ENCODE measurements around the gene TFEB.

TFEB gene

DNA sequence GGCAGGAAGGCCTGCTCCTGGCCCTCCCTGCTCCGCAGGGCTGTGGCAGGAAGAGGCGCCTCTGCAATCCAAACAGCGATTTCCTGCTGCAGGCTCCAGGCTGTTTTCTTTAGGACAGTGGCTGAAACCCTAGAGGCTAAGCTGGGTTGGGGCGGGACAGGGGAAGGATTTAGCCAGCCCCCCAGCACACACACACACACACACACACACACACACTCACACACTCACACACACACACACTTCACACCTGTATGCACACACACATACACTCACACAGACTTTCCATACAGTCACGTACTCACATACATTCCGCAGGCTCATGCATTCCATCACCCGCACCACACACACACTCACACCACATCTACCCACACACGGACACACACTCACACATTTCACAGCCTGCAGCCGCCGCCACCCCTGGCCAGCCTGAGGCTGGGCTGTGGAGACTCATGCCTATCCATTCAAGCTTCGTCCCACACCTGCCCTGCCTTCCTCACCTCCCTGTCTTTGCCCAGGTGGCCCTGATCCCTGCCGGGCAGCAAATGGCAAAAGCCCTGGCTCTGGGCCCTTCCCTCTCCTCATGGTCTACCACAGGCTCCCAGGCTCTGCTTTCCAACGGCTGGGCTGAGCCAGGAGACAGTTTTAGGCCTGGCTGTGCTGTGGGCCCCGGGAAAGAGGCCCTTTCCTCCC, 79.3 kb downstream of the TFEB start:
- no peak overlapping the region for H3K4me3 ChIP-seq
- no peaks in the 10 kb centered on the region for H3K4me1 ChIP-seq
- no peak for DNase-seq (ENCODE audit: low spot score in 2 of 2)
- no peaks in the 10 kb centered on the region for H3K9me3 ChIP-seq
- peaks cover 8% of the 10 kb centered on the region for H3K36me3 ChIP-seq (replicated peaks)
- H3K27me3 ChIP-seq (ENCODE audit: low read depth) = 0 out of 2 replicates have a peak, but pooled peaks cover 2% of the 10 kb centered on the region
- in situ Hi-C loops (cut with MboI; ENCODE audit: low sequenced_read_pairs) = no loop called here

DNA sequence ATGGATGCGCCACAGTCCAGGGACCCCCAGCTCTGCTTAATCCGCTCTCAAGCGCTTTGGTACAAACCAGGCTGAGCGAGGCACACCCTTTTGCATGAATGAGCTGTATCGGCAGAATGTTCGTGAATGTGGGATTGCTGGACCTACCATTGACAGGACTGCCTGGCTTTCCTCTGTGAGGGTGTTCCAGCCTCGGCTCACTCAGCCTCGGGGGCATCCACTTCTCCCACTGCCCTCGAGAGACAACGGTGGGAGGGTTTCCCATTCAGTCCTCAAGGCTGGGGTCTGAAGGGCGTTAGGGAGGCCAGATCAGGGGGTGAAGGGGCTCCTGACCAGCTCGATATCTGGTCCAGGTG, 79.8 kb downstream of the TFEB start:
- no peaks in the 10 kb centered on the region for H3K9me3 ChIP-seq
- in situ Hi-C loops (cut with MboI; ENCODE audit: low sequenced_read_pairs) = no loop called here
- no peak for DNase-seq (ENCODE audit: low spot score in 2 of 2)
- no peaks in the 10 kb centered on the region for H3K4me1 ChIP-seq
- 0 out of 2 replicates have a peak, but pooled peaks cover 2% of the 10 kb centered on the region for H3K27me3 ChIP-seq (ENCODE audit: low read depth)
- peaks cover 13% of the 10 kb centered on the region for H3K36me3 ChIP-seq (replicated peaks)
- H3K4me3 ChIP-seq = no peak overlapping the region

DNA sequence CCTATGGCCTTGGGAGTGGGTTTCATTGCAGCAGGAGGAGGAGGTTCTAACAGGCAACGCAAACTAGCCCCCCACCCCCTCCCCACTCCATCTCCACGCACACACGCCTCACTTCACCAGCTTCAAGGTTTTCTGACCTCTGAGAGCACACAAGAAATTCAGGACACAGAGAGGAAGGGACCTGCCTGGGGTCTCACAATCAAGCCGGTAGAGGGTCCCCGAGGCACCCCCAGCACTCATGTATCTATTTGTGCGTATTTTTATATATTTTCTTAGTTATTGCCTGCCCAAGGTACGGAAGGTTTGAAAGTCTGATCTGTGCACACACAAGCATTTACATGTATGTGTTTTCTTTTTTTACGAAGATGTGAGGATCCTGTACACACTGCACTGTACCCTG, 80.2 kb downstream of the TFEB start:
- in situ Hi-C loops (cut with MboI; ENCODE audit: low sequenced_read_pairs) = no loop called here
- no peak for DNase-seq (ENCODE audit: low spot score in 2 of 2)
- H3K4me3 ChIP-seq = no peak overlapping the region
- no peaks in the 10 kb centered on the region for H3K4me1 ChIP-seq
- H3K9me3 ChIP-seq = no peaks in the 10 kb centered on the region
- peaks cover 14% of the 10 kb centered on the region for H3K36me3 ChIP-seq (replicated peaks)
- H3K27me3 ChIP-seq (ENCODE audit: low read depth) = 0 out of 2 replicates have a peak, but pooled peaks cover under 1% of the 10 kb centered on the region

DNA sequence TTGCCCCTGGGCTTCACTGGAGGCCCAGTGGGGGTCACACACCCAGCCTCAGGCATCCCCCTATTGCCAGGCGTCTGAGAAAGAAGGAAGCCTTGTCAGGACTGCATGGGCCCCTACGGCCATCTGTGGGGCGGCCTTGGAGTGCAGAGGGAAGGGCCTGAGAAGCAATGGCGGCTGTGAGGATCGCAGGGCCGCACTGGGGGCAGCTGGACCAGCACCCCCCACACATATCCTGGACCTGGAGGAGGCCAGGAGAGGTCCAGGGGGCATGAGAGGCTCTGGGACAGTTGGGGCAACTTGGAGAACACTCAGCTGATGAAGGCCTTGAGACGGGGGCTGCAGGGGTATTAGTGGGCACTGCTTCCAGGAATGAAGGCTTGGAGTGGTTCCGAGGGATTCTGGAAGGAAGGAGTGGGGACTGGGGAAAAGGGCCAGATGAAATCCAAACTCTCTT, 80.7 kb downstream of the TFEB start:
- no peaks in the 10 kb centered on the region for H3K27me3 ChIP-seq (ENCODE audit: low read depth)

DNA sequence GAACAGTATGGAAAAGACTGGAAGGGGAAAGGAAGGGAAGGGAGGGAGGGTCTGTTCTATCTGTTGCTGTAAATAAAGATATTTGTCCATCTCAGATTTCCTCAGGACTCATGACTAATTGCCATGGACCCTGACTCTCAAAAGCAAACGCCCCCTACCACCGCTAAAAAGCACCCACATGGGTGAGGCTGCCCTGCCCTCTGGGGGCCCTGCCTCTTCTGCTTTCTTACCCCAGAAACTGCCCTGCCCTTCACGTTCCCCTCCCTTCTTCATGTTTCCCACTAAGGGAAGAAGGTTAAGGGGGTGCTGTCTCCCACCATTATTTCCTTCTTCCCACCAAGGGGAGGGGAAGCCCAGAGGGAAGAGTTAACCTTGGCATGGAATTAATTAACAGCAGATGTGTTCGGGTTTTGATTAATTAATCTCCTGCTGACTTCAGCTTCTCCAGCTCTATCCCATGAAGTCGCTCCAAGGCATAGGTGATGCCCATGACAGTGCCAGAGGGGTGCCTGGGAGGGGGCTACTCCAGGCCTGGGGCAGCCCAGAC, 81.2 kb downstream of the TFEB start:
- no peak for DNase-seq (ENCODE audit: low spot score in 2 of 2)
- Histone ChIP-seq H3K4me1 (no peaks in the 10 kb centered on the region), H3K9me3 (no peaks in the 10 kb centered on the region), H3K36me3 (replicated peaks) (peaks cover 21% of the 10 kb centered on the region), H3K27me3 (ENCODE audit: low read depth) (no peaks in the 10 kb centered on the region), H3K4me3 (no peak overlapping the region)
- in situ Hi-C loops (cut with MboI; ENCODE audit: low sequenced_read_pairs) = no loop called here

More for the DNA sequence above, 80.7 kb downstream of the TFEB start:
- no peak for DNase-seq (ENCODE audit: low spot score in 2 of 2)
- in situ Hi-C loops (cut with MboI; ENCODE audit: low sequenced_read_pairs) = no loop called here
- Histone ChIP-seq H3K36me3 (replicated peaks) (peaks cover 17% of the 10 kb centered on the region), H3K4me3 (no peak overlapping the region), H3K4me1 (no peaks in the 10 kb centered on the region), H3K9me3 (no peaks in the 10 kb centered on the region)

DNA sequence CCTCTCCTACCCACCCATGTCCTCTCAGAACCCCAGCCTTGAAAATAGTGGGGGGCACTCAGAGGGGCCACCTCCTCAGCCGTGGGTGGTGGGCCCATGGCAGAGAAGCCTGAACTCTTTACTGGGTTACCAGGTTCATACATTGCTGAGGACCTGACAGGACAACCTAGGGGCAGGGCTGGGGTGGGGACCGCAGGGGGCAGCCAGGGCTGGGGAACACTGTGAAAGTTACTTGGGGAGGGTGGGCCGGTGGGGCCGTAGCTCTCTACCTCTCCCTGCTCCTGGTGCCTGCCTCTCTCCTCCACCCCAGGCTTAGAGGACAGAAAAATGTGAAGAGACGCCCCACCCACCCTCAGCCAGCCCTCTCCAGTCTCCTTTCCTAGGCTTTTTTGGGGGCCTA, 81.7 kb downstream of the TFEB start:
- no peaks in the 10 kb centered on the region for H3K9me3 ChIP-seq
- peaks cover 25% of the 10 kb centered on the region for H3K36me3 ChIP-seq (replicated peaks)
- no peak for DNase-seq (ENCODE audit: low spot score in 2 of 2)
- no peak overlapping the region for H3K4me3 ChIP-seq
- no peaks in the 10 kb centered on the region for H3K4me1 ChIP-seq
- no peaks in the 10 kb centered on the region for H3K27me3 ChIP-seq (ENCODE audit: low read depth)
- in situ Hi-C loops (cut with MboI; ENCODE audit: low sequenced_read_pairs) = no loop called here

DNA sequence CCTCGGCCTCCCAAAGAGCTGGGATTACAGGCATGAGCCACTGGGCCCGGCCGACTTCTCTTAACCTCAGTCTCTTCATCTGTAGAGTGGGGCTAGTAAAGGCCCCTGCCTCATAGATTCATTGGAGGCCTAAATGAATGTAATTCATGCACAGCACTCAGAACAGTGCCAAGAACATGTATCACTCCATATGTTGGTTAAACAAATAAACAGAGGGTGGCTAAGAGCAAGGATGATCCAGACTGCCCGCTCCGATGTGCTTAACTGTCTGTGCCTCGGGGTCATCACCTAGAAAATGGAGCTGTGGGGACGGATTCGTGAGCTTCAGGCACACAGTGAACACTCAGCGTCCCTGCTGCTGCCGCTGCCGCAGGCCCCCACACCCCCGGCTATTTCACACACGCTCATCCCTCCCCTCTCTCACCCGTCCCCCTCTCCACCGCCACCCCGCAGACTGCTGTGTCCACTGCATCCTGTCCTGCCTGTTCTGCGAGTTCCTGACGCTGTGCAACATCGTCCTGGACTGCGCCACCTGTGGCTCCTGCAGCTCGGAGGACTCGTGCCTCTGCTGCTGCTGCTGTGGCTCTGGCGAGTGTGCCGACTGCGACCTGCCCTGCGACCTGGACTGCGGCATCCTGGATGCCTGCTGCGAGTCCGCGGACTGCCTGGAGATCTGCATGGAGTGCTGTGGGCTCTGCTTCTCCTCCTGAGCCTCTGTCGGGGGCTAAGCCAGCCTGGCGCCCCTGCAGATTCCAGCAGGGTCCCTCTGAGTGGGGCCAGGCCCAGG, 82.3 kb downstream of the TFEB start:
- Histone ChIP-seq H3K4me3 (no peak overlapping the region), H3K27me3 (ENCODE audit: low read depth) (no peaks in the 10 kb centered on the region), H3K9me3 (no peaks in the 10 kb centered on the region), H3K36me3 (replicated peaks) (peaks cover 25% of the 10 kb centered on the region), H3K4me1 (no peaks in the 10 kb centered on the region)
- no peak for DNase-seq (ENCODE audit: low spot score in 2 of 2)
- in situ Hi-C loops (cut with MboI; ENCODE audit: low sequenced_read_pairs) = no loop called here

DNA sequence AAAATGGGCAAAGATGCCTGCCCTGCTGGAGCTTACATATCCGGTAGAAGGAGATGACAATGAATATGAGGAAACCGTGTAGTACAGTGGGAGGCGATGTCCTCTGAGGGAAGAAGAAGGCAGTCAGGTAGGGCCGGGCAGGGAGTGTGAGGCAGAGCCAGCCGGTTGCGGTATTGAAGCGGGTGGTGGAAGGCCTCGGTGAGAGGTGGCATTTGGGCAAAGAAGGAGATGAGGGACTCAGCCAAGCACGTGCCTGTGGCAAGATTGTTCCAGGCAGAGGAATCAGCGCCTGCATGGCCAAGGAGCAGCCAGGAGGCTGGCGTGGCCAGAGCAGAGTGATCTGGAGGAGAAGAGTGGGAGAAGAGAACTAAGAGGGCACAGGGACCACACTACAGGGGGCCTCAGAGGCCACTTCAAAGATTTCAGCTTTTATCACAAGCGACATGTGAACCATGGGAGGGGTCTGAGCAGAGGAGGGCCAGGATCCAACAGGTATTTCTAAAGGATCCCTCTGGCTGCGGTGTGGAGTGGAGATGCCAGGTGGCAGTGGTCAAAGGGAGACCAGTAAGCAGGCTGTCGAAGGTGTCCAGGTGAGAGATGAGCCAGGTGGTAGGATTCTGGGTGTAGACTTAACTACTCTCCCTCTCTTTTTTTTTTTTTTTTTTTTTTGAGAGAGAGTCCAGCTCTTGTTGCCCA, 83.3 kb downstream of the TFEB start:
- in situ Hi-C loops (cut with MboI; ENCODE audit: low sequenced_read_pairs) = no loop called here
- no peaks in the 10 kb centered on the region for H3K27me3 ChIP-seq (ENCODE audit: low read depth)
- H3K9me3 ChIP-seq = no peaks in the 10 kb centered on the region
- DNase-seq (ENCODE audit: low spot score in 2 of 2) = no peak
- no peaks in the 10 kb centered on the region for H3K4me1 ChIP-seq
- no peak overlapping the region for H3K4me3 ChIP-seq
- peaks cover 27% of the 10 kb centered on the region for H3K36me3 ChIP-seq (replicated peaks)

DNA sequence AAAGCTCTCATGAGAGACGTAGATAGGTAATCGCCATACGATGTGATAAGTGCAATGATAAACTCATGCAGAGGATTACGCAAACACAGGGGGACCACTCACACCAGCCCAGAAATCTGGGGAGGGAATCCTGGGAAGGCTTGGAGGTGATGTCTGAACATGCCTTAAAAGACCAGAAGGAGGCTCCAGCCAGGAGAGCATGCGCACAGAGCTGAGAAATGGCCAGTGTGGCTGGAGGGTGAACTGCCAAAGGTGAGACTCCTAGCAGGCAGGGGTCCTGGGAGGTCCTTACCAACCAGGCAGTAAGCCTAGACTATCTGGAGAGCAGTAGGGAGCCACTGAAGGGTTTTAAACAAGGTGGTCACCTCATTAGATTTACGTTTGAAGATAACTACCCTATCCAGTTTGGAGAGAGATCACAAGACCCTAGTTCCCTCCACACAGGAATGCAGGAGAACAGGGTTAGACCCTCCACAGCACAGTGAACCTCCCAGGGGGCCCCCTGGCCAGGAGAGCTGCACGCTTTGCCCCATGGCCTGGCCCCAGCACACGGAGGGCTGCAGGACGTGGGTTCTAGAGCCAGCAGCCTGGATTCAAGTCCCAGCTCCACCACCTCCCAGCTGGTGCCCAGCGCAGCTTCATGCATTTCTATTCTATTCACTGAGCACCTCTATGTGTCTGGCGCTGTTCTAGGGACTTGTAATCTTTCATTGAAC, 84.0 kb downstream of the TFEB start:
- Histone ChIP-seq H3K27me3 (ENCODE audit: low read depth) (no peaks in the 10 kb centered on the region), H3K4me3 (no peak overlapping the region), H3K36me3 (replicated peaks) (peaks cover 32% of the 10 kb centered on the region), H3K9me3 (no peaks in the 10 kb centered on the region), H3K4me1 (no peaks in the 10 kb centered on the region)
- in situ Hi-C loops (cut with MboI; ENCODE audit: low sequenced_read_pairs) = no loop called here
- DNase-seq (ENCODE audit: low spot score in 2 of 2) = no peak

DNA sequence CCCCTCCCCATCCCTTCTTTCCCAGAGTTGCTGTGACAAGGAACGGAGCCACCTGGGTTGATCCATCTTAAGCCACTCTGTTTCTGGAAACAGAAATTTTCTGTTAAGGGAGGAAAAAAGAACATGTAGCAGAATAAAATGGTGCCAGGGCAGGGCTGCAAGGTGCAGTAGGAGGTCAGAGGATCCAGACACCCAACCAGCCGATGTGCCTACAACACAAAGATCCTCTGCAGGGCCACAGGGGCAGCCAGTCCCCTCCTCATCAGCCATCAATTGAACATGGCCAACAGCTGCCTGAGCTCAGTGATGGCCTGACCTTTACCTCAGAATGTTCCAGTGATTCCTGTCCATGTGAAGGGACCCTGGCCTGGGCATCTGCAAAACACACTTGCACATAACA, 85.3 kb downstream of the TFEB start:
- in situ Hi-C loops (cut with MboI; ENCODE audit: low sequenced_read_pairs) = no loop called here
- H3K27me3 ChIP-seq (ENCODE audit: low read depth) = no peaks in the 10 kb centered on the region
- H3K4me1 ChIP-seq = no peaks in the 10 kb centered on the region
- no peaks in the 10 kb centered on the region for H3K9me3 ChIP-seq
- H3K36me3 ChIP-seq (replicated peaks) = peaks cover 36% of the 10 kb centered on the region
- no peak overlapping the region for H3K4me3 ChIP-seq
- DNase-seq (ENCODE audit: low spot score in 2 of 2) = no peak

DNA sequence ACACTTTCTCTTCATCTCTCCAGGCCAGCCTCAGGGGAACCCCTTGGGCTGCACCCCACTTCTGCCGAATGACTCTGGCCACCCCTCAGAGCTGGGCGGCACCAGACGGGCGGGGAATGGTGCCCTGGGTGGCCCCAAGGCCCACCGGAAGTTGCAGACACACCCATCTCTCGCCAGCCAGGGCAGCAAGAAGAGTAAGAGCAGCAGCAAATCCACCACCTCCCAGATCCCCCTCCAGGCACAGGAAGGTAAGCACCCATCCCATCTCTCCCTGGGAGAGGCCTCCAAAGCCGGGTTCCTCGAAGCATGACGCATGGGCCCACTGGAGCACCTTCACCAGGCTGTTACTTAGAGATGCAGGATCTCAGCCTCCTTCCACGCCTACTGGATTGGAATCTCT, 85.8 kb downstream of the TFEB start:
- H3K36me3 ChIP-seq (replicated peaks) = peaks cover 36% of the 10 kb centered on the region

DNA sequence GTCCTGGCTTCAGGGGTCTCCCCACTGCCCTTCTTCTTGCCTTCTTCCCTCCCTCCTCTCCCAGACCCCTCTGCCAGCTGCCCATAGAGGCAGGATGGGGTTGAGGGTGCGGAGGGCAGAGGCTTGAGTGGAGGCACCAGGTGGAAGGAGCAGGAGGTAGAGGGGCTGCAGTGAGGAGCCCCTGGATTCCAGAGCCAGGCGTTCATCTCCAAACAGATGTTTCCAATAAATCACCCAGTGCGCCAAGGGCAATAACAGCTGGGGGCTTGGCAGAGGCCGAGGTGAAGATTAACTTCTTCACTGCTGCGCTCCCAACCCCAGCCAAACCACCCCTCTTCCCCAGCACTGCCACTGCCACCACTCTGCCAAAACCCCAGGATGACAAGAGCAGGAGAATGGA, 86.5 kb downstream of the TFEB start:
- Histone ChIP-seq H3K27me3 (ENCODE audit: low read depth) (no peaks in the 10 kb centered on the region), H3K9me3 (no peaks in the 10 kb centered on the region), H3K4me3 (no peak overlapping the region), H3K4me1 (0 out of 2 replicates have a peak, but pooled peaks cover 3% of the 10 kb centered on the region), H3K36me3 (replicated peaks) (peaks cover 36% of the 10 kb centered on the region)
- no peak for DNase-seq (ENCODE audit: low spot score in 2 of 2)
- in situ Hi-C loops (cut with MboI; ENCODE audit: low sequenced_read_pairs) = no loop called here

More for the DNA sequence above, 85.8 kb downstream of the TFEB start:
- no peaks in the 10 kb centered on the region for H3K27me3 ChIP-seq (ENCODE audit: low read depth)
- H3K4me1 ChIP-seq = no peaks in the 10 kb centered on the region
- no peak for DNase-seq (ENCODE audit: low spot score in 2 of 2)
- in situ Hi-C loops (cut with MboI; ENCODE audit: low sequenced_read_pairs) = no loop called here
- no peak overlapping the region for H3K4me3 ChIP-seq
- no peaks in the 10 kb centered on the region for H3K9me3 ChIP-seq

DNA sequence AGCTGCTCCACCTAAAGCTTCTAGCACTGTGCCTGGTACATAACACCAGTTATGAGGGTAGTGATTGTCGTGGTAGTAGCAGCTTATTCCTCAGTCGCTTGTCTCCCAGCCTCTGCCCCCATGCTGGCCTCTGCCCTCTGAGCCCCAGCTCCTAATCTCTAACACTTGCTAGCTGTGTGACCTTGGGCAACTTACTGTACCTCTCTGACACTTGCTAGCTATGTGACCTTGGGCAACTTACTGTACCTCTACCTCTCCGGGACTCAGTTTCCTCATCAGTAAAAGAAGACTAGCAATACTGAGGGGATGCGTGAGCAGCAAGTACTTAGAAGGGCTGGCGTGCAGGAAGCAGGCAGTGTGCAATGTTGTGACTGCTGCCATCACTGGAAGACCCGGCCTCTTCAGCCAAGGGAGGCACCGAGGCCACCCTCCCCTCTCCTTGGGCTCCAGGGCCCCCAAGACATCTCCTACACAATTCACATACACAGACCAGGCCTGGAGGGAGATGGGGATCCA, 87.3 kb downstream of the TFEB start:
- in situ Hi-C loops (cut with MboI; ENCODE audit: low sequenced_read_pairs) = no loop called here
- no peaks in the 10 kb centered on the region for H3K27me3 ChIP-seq (ENCODE audit: low read depth)
- H3K9me3 ChIP-seq = no peaks in the 10 kb centered on the region
- no peak for DNase-seq (ENCODE audit: low spot score in 2 of 2)
- no peak overlapping the region for H3K4me3 ChIP-seq
- 0 out of 2 replicates have a peak, but pooled peaks cover 3% of the 10 kb centered on the region for H3K4me1 ChIP-seq
- H3K36me3 ChIP-seq (replicated peaks) = peaks cover 36% of the 10 kb centered on the region

Data from HAP-1 (cell line).